HG03354 (cell line): ENCODE measurements around the gene CIC.
"Not testable (repeated sequence)": the region's sequence is repeated elsewhere in the genome, so short reads cannot be mapped to it uniquely, and the experiment has no call there.

ENCODE experiments used
- ATAC-seq: cut with Tn5 transposase; IDR thresholded peaks from one replicate; pipeline ENCODE4 v1.9.1; 2021; ENCODE audit warnings: mild to moderate bottlenecking; ENCODE audit not compliant: unreplicated experiment, poor library complexity, severe bottlenecking

Gene CIC

DNA sequence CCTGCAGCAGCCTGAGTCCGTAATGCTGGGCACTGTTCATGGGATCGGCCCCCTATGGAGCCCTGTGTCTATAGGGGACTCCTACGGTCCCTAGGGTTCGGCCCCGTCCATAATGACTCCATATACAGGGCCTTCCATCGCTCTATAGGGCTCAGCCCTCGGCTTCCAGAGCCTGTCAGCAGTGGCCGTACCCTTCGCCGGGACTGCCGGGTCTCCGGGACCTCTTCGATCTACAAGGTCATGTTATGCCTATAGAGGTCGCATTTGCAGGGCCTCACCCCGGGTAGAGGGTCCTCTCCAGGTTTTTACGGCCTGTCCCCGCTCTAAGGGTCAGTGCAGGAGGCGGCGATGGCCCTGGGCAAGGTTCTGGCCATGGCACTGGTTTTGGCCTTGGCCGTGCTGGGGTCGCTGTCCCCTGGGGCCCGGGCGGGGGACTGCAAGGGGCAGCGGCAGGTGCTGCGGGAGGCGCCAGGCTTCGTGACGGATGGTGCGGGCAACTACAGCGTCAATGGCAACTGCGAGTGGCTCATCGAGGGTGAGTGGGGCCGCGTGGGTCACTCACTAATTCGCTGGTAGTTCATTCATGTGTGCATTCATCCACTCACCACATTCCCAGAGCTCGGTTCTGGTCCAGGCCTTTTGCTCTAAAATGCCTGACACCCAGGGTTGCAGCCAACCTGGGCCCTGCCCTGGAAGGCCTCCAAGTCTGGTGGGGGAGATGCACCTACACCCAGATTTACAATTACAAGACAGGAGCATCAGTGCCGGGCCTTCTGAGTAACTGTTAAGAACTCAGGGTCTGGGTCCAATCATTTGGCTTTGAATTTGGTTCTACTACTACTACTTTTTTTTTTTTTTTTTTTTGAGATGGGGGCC is 57.1 kb downstream of the CIC start:
- ATAC-seq = peak; percentile 23

GRCh38 chr19:42326969-42327368 is 57.9 kb downstream of the CIC start:
- no peak for ATAC-seq

GRCh38 chr19:42327381-42327780 is 58.3 kb downstream of the CIC start:
- no peak for ATAC-seq

DNA sequence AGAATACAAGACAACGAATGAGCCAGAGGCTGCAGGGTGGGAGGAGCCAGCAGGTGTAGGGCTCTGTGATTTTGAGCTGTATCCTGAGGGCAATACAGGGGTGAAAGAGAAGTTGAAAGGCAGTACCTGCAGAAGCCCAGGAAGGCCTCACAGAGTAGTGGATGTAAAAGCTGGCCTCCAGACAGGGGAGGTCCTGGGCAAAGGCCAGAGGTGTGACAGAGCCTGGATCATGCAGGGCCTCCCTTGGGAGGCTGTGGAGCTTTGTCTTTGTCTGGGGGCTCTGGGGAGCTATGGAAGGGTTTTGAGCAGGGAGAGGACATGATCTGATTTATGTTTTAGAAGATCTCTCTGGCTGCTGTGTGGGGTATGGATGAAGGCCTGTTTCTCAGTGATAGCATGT is 59.1 kb downstream of the CIC start:
- ATAC-seq = no peak

- ATAC-seq = no peak
Measured at GRCh38 chr19:42328854-42329253, 59.8 kb downstream of the CIC start.

DNA sequence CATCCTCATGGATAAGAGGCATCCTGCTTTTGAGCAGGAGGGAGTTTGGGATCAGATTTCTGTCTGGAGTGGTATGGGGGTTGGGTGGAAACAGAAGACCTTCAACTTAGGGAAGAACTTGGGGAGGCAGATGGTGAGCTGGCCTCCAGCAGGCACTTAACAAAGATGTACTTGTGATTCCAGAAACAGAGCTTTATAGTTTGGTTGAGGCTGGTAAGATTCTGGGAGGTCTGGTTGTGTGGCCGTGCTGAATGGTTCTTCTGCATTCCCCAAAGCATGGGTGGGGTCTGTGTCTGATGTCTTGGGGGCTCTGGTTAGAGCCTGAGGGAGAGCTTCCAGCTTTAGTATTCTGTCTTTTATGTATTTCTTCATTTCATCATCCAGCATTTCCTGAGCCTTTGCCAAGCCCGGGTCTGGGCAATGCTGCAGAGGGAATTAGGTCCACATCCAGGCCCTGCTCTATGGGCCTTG is 61.2 kb downstream of the CIC start:
- no peak for ATAC-seq

GRCh38 chr19:42331333-42331732 is 62.3 kb downstream of the CIC start:
- not testable (repeated sequence) for ATAC-seq

DNA sequence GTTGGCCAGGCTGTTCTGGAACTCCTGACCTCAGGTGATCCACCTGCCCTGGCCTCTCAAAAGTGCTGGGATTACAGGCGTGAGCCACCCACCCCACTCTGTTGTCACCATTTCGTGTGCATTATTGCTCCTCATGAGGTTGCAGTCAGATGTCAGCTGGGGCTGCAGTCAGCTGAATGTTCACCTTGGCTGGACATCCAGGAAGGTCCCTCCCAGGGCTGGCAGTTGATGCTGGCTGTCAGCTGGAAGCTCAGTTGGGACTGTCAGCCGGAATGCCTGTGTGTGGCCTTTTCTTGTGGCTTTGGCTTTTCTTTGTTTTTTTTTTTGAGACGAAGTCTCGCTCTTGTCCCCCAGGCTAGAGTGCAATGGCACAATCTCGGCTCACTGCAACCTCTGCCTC is 63.0 kb downstream of the CIC start:
- no peak for ATAC-seq

DNA sequence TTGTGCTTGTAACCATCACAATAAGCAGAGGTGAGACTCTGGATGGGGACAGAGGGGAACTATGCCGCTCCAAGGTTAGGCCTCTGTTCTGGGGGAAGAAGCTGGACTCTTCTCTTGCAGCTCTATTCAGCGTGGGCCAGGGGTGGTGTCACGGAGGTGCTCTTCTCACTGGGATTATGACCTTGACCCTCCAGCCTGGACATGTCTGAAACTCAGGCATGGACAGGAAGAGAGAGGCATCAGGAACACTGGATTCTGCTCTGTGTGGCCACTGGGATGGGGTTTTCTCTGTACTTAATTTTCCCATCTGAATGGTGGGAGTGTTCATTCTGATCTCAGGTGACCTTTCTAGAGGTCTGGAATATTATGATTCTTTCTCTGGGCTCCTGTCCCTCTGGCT is 64.0 kb downstream of the CIC start:
- ATAC-seq = no peak

GRCh38 chr19:42333975-42334696 is 65.1 kb downstream of the CIC start:
- no peak for ATAC-seq

DNA sequence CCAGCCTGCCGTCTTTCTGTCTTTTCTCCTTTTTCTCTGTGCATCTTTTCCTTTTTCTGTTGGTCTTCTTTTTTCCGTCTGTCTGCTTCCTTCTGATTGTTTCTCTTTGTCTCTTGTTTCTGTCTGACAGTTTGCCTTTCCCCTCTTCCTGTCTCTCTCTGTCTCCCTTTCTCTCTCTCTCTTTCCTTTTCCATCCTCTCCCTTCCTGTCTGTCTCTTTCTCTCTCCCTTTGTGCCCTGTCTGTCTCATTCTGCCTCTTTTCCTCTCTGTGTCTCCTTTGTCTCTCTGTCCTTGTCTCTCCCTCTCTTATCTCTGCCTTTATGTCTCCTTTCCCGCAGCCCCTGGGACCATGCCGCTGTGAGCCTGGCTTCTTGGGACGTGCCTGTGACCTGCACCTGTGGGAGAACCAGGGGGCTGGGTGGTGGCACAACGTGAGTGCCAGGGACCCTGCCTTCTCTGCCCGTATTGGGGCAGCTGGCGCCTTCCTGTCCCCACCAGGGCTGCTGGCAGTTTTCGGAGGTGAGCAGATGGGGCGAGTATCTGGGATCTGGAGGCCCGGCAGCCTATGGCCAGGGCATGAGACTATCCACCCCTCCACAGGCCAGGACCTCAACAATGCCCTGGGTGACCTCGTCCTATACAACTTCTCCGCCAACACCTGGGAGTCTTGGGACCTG is 65.8 kb downstream of the CIC start:
- ATAC-seq = no peak

DNA sequence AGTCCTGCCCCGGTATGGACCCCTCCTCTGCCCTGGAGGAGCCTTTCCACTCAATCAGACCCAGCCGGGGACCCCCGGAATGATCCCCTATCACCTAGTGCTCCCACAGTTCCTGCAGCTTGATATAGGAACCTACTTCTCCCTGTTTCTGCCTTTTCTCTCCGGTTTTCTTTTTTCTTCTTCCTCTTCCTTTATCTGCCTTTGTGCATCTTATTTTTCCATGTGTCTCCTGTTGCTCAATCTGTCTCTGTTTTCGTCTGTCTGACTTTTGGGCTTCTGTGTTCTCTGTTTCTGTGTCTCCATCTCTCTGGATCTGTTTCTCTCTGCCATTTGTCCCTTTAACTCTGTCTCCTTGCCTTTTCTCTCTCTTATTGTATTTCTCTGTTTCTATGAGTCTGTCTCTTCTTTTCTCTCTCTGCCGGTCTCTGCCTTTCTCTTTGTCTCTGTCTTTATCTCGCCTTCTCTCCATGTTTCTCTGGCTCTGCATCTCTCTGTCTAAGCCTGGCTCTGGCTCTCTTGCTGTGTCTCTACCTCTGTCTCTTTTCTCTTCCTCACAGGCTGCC is 66.4 kb downstream of the CIC start:
- no peak for ATAC-seq

DNA sequence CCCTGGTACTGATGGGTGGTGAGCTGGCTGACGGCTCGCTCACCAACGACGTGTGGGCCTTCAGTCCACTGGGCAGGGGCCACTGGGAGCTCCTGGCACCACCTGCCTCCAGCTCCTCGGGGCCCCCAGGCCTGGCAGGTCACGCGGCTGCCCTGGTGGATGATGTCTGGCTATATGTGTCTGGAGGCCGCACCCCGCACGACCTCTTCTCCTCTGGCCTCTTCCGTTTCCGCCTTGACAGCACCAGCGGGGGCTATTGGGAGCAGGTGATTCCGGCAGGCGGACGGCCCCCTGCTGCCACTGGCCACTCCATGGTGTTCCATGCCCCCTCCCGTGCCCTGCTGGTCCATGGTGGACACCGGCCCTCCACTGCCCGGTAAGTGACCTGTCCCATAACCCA is 66.9 kb downstream of the CIC start:
- ATAC-seq = no peak

DNA sequence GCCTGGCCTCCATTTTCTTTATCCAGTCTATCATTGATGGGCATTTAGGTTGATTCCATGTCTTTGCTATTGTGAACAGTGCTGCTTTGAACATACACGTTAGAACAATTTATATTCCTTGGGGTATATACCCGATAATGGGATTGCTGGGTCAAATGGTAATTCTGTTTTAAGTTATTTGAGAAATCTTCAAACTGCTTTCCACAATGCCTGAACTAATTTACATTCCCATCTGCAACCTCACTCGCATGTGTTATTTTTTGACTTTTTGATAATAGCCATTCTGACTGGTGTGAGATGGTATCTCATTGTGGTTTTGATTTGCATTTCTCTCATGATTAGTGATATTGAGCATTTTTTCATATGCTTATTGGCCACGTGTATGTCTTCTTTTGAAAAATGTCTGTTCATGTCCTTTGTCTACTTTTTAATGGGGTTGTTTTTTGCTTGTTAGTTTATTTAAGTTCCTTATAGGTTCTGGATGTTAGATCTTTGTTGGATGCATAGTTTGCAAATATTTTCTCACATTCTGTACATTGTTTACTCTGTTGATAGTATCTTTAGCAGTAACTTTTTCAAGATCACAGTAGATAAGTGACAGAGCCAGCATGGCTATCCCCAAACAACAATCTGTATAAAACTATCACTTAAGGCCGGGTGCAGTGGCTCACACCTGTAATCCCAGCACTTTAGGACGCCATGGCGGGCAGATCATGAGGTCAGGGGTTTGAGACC is 70.2 kb downstream of the CIC start:
- not testable (repeated sequence) for ATAC-seq

DNA sequence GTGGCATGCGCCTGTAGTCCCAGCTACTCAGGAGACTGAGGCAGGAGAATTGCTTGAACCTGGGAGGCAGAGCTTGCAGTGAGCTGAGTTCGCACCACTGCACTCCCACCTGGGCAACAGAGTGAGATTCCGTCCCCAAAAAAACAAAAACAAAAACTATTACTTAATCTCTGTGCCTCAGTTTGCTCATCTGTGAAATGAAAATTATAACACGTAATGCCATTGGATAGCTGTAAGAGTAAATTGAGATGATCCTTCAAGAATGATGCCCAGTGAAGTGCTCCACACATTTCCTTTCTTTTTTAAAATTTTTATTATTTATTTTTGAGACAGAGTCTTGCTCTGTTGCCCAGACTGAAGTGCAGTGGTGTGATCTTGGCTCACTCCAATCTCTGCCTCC is 70.9 kb downstream of the CIC start:
- not testable (repeated sequence) for ATAC-seq

GRCh38 chr19:42343344-42344110 is 74.5 kb downstream of the CIC start:
- no peak for ATAC-seq

- ATAC-seq = no peak
Measured at GRCh38 chr19:42344336-42344893, 75.4 kb downstream of the CIC start.
